Measurements from ENCODE around the gene ALCAM.

The ALCAM gene

GRCh38 chr3:105367063-105367405 is 325 bp downstream of the ALCAM start:
- peak in 1 of 2 experiments; percentile 33 for DNase-seq (ENCODE audit: low read depth in 1 of 2, low spot score in 1 of 2)
- H3K27ac ChIP-seq (replicated peaks) = peak overlapping the region; percentile 96
- no peaks in the 10 kb centered on the region for H3K27me3 ChIP-seq (ENCODE audit: insufficient read depth, poor library complexity, severe bottlenecking)
- TF ChIP-seq CTCF (IDR thresholded peaks at IDR 0.05; ENCODE audit: insufficient read depth, low read length) (no peak), POLR2AphosphoS5 (IDR thresholded peaks at IDR 0.05; ENCODE audit: low read depth) (no peak; the same call in 1 of the 2 replicates), GABPA (IDR thresholded peaks at IDR 0.05; ENCODE audit: low read depth) (no peak), SPI1 (IDR thresholded peaks at IDR 0.05; ENCODE audit: borderline replicate concordance, low read depth) (no peak), REST (IDR thresholded peaks at IDR 0.05; ENCODE audit: insufficient replicate concordance, low read depth) (no peak)
- peak overlapping the region; percentile 77 for H3K4me3 ChIP-seq (replicated peaks; ENCODE audit: insufficient read depth, low read length)

GRCh38 chr3:105367406-105368213 is 901 bp downstream of the ALCAM start:
- H3K27me3 ChIP-seq (ENCODE audit: insufficient read depth, poor library complexity, severe bottlenecking) = no peaks in the 10 kb centered on the region
- H3K4me3 ChIP-seq (replicated peaks; ENCODE audit: insufficient read depth, low read length) = peak overlapping the region; percentile 77
- TF ChIP-seq GABPA (IDR thresholded peaks at IDR 0.05; ENCODE audit: low read depth) (no peak), REST (IDR thresholded peaks at IDR 0.05; ENCODE audit: insufficient replicate concordance, low read depth) (no peak), POLR2AphosphoS5 (IDR thresholded peaks at IDR 0.05; ENCODE audit: low read depth) (peak; percentile 89), CTCF (IDR thresholded peaks at IDR 0.05; ENCODE audit: insufficient read depth, low read length) (no peak), SPI1 (IDR thresholded peaks at IDR 0.05; ENCODE audit: borderline replicate concordance, low read depth) (peak; percentile 47; the same call in 1 of the 2 replicates)
- DNase-seq (ENCODE audit: low read depth in 1 of 2, low spot score in 1 of 2) = peak; percentile 85 to 97
- peak overlapping the region; percentile 96 for H3K27ac ChIP-seq (replicated peaks)

GRCh38 chr3:105368566-105369499 is 2.1 kb downstream of the ALCAM start:
- Histone ChIP-seq H3K4me3 (replicated peaks; ENCODE audit: insufficient read depth, low read length) (peak overlapping the region; percentile 77), H3K27ac (replicated peaks) (peak overlapping the region; percentile 96), H3K27me3 (ENCODE audit: insufficient read depth, poor library complexity, severe bottlenecking) (no peaks in the 10 kb centered on the region)
- no peak for TF ChIP-seq GABPA (IDR thresholded peaks at IDR 0.05; ENCODE audit: low read depth)
- TF ChIP-seq REST (IDR thresholded peaks at IDR 0.05; ENCODE audit: insufficient replicate concordance, low read depth) = peak; percentile 24
- peak; percentile 45; the same call in 1 of the 2 replicates for TF ChIP-seq POLR2AphosphoS5 (IDR thresholded peaks at IDR 0.05; ENCODE audit: low read depth)
- no peak for TF ChIP-seq CTCF (IDR thresholded peaks at IDR 0.05; ENCODE audit: insufficient read depth, low read length)
- TF ChIP-seq SPI1 (IDR thresholded peaks at IDR 0.05; ENCODE audit: borderline replicate concordance, low read depth) = 0 out of 2 replicates have a peak, but pooled peaks have one; percentile 27
- DNase-seq (ENCODE audit: low read depth in 1 of 2, low spot score in 1 of 2) = peak; percentile 47 to 75
